Ascending aorta (tissue), 2 donors: ENCODE results near the gene ZNF416. TPM values are rescaled to one million over a fixed set of nuclear protein-coding genes. Genes with fewer than 3 reads are reported as not detected.

ENCODE experiments used
- DNase-seq, 2 donors: peaks; one replicate each; pipeline ENCODE4 v3.0.0-alpha.2; 2019; ENCODE audit warnings: low spot score in 2 of 2
- H3K27ac ChIP-seq, 2 donors: fragments of 200-600 bp; sonication (generic); one replicate each; pipeline ENCODE4 v1.5.1; 2016 to 2017; ENCODE audit warnings: mild to moderate bottlenecking in 1 of 2
- H3K27me3 ChIP-seq: fragments of 200-600 bp; sonication (generic); one replicate; pipeline ENCODE4 v1.5.1; 2017
- H3K36me3 ChIP-seq, 2 donors: fragments of 200-600 bp; sonication (generic); one replicate each; pipeline ENCODE4 v1.5.1; 2016
- H3K4me1 ChIP-seq, 2 donors: fragments of 200-600 bp; sonication (generic); one replicate each; pipeline ENCODE4 v1.5.1; 2016 to 2017; ENCODE audit warnings: mild to moderate bottlenecking in 1 of 2
- H3K4me3 ChIP-seq, 2 donors: fragments of 200-600 bp; sonication (generic); one replicate each; pipeline ENCODE4 v1.5.1; 2016 to 2017; ENCODE audit warnings: mild to moderate bottlenecking in 1 of 2
- H3K9me3 ChIP-seq, 2 donors: fragments of 200-600 bp; sonication (generic); one replicate each; pipeline ENCODE4 v1.5.1; 2016
- intact Hi-C: fragments of 100-400 bp; cut with DNase I; formaldehyde crosslinking; loops from one replicate; pipeline ENCODE4 v1.15.1; 2023
- total RNA-seq: library from RNA; depleted of rRNA; stranded (reverse); fragments of >200 nt; gene quantifications from one replicate; pipeline ENCODE4 v1.1.0, GENCODE V29; 2016
- TF ChIP-seq, protein P1 (sequence below), 3 experiments: fragments of 200-600 bp in 2 of 3; fragments of 450-650 bp in 1 of 3; sonication (generic) in 2 of 3; IDR thresholded peaks; one replicate each; pipeline ENCODE4 v1.5.1; 2016 to 2019; ENCODE audit warnings: antibody characterized with exemption in 3 of 3, mild to moderate bottlenecking in 1 of 3, moderate library complexity in 1 of 3

The ZNF416 gene
- total RNA-seq, 1 donor from 2014 or later = 2.7 TPM

- Histone ChIP-seq H3K4me1 (no peaks in the 10 kb centered on the region), H3K36me3 (peaks cover 0 to 5% of the 10 kb centered on the region in 2 donors), H3K9me3 (peaks cover 72 to 94% of the 10 kb centered on the region in 2 donors), H3K27me3 (no peaks in the 10 kb centered on the region), H3K4me3 (no peak overlapping the region), H3K27ac (no peak overlapping the region)
- DNase-seq = no peak
- TF ChIP-seq, protein P1, sequence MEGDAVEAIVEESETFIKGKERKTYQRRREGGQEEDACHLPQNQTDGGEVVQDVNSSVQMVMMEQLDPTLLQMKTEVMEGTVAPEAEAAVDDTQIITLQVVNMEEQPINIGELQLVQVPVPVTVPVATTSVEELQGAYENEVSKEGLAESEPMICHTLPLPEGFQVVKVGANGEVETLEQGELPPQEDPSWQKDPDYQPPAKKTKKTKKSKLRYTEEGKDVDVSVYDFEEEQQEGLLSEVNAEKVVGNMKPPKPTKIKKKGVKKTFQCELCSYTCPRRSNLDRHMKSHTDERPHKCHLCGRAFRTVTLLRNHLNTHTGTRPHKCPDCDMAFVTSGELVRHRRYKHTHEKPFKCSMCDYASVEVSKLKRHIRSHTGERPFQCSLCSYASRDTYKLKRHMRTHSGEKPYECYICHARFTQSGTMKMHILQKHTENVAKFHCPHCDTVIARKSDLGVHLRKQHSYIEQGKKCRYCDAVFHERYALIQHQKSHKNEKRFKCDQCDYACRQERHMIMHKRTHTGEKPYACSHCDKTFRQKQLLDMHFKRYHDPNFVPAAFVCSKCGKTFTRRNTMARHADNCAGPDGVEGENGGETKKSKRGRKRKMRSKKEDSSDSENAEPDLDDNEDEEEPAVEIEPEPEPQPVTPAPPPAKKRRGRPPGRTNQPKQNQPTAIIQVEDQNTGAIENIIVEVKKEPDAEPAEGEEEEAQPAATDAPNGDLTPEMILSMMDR (IDR thresholded peaks at IDR 0.05) = no peak
- intact Hi-C loops = no loop called here
Observed at GRCh38 chr19:57566396-57567265, 12.1 kb downstream of the ZNF416 start.

DNA sequence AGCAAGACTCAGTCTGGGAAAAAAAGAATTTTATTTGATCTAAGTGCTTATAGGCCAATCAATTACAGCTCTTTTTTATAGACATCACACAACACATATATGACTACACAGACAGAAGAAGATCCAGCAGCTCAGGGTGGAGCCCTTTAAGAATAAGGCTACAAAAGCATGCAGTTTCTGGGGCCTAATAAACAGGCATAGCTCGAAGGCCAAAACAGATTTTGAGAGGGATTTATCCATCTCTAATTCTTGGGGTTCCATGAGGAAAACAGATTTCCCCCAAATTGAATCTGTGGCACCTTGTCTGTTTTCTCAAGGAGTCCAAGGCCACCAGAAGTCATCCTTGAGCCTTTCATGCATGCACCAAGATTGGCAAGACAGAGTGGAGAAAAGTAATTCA, 15.2 kb downstream of the ZNF416 start:
- no peaks in the 10 kb centered on the region for H3K36me3 ChIP-seq
- no peak for DNase-seq
- H3K27ac ChIP-seq = no peak overlapping the region
- H3K9me3 ChIP-seq = peaks cover 43 to 73% of the 10 kb centered on the region in 2 donors
- intact Hi-C loops = no loop called here
- TF ChIP-seq, protein P1 (IDR thresholded peaks at IDR 0.05) = no peak
- H3K4me3 ChIP-seq = no peak overlapping the region
- peaks cover 0 to 4% of the 10 kb centered on the region in 2 donors for H3K4me1 ChIP-seq
- H3K27me3 ChIP-seq = no peaks in the 10 kb centered on the region

DNA sequence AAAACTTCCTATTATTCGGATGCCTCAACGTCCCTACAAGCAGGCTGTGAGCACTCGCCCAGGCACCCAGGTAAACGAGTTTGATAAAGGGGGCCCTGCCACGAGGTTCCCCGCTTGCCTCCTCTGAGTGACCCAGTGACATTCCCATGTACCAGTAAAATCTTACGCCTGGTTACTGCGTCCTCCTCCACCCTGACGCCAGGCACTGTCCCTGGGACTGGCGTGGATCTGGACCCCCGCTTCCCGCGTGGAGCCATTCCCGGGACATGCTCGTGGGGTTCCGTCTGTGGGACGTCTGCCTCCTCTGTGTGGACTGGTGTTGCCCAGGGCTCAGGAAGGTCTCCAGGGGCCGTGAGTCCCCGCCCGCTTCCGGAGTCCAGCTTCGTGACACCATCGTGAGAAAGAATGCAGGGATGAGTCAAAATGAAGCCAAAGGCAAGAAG, 18.6 kb downstream of the ZNF416 start:
- peak in 1 of 2 donors; percentile 63 for DNase-seq
- intact Hi-C loops = loop anchor here (1.0 kb wide), 1 partner anchor 40 kb away; no protein-coding TSS in a partner anchor
- peak overlapping the region in 1 of 2 donors; percentile 2 for H3K27ac ChIP-seq
- no peaks in the 10 kb centered on the region for H3K27me3 ChIP-seq
- H3K36me3 ChIP-seq = peaks cover 12 to 20% of the 10 kb centered on the region in 2 donors
- H3K9me3 ChIP-seq = peaks cover 21 to 58% of the 10 kb centered on the region in 2 donors
- TF ChIP-seq, protein P1 (IDR thresholded peaks at IDR 0.05) = no peak
- H3K4me3 ChIP-seq = peak overlapping the region; percentile 84 to 99
- peaks cover 0 to 8% of the 10 kb centered on the region in 2 donors for H3K4me1 ChIP-seq

DNA sequence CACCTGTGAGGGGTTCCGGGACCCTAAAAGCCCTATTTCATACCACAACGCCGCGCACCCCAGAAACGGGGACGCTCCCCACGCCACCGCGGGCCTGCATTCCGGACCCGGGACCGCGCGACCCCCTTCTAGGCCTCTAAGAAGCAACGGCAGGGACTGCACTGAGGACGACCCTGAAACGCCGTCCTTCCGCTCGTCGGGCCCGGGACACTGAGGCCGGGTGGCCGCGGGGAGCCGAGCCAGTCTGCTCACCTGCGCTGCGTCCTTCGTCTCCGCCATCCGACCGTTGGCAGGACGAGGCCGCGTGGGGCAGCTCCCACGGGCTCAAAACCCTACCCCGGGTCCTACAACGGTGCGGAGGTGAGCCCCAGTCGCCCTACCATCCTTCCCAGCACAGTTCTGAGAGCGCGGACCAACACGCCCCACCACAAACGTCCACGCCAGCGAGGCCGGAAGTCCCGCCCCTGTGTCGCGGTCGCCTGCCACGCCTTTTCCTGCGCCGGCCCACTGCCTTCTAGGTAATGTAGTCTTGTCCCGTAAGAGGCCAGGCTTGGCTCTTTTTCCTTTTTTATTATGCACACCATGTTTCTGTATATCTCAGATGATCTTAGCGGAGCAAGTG, 19.2 kb downstream of the ZNF416 start, which contains the start of gene ZNF550:
Gene ZNF550 (minus strand): TSS at position 460 of the 622 bp plus-strand sequence. CDS start 181 bp downstream, at position 279.
- intact Hi-C loops = loop anchor here (1.0 kb wide), 4 partner anchors 19 to 72 kb away; partner anchors contain the start of genes ZNF416, ZNF419 and ZNF549
- peaks cover 0 to 8% of the 10 kb centered on the region in 2 donors for H3K4me1 ChIP-seq
- H3K4me3 ChIP-seq = peak within 1 kb of the TSS; percentile 84 to 99
- TF ChIP-seq, protein P1 (IDR thresholded peaks at IDR 0.05) = no peak
- H3K9me3 ChIP-seq = peaks cover 22 to 59% of the 10 kb centered on the region in 2 donors
- H3K36me3 ChIP-seq = peaks cover 18 to 25% of the 10 kb centered on the region in 2 donors
- H3K27ac ChIP-seq = peak within 1 kb of the TSS; percentile 2 to 44
- DNase-seq = peak; percentile 56 to 94
- no peaks in the 10 kb centered on the region for H3K27me3 ChIP-seq

- peaks cover 0 to 8% of the 10 kb centered on the region in 2 donors for H3K4me1 ChIP-seq
- peaks cover 19 to 30% of the 10 kb centered on the region in 2 donors for H3K36me3 ChIP-seq
- peaks cover 21 to 59% of the 10 kb centered on the region in 2 donors for H3K9me3 ChIP-seq
- H3K4me3 ChIP-seq = peak overlapping the region; percentile 84 to 99
- H3K27me3 ChIP-seq = no peaks in the 10 kb centered on the region
- DNase-seq = no peak
- TF ChIP-seq, protein P1 (IDR thresholded peaks at IDR 0.05) = no peak
- H3K27ac ChIP-seq = peak overlapping the region; percentile 2 to 44
- intact Hi-C loops = loop anchor here (1.0 kb wide), 3 partner anchors 19 to 72 kb away; partner anchors contain the start of genes ZNF416, ZNF419 and ZNF549
Observed at GRCh38 chr19:57559008-57559403, 19.7 kb downstream of the ZNF416 start.
